NCI-H460 (cell line): ENCODE data around the gene PLXND1. TPM values are rescaled to one million over a fixed set of nuclear protein-coding genes. Genes with fewer than 3 reads are reported as not detected.

Experiments
- DNase-seq: peaks from one replicate; pipeline ENCODE4 v3.0.0-alpha.2; 2016; ENCODE audit warnings: low read depth; ENCODE audit errors: extremely low read depth
- total RNA-seq: library from RNA; depleted of rRNA; stranded (reverse); fragments of >200 nt; shearing (Covaris generic); gene quantifications from 2 replicates; pipeline ENCODE4 v1.2.3, GENCODE V29; 2014

PLXND1 gene
- total RNA-seq, 1 experiment from 2014 or later = 10.4 TPM

GRCh38 chr3:129587566-129588210 lies 18.8 kb downstream of the PLXND1 start:
- DNase-seq = no peak

DNA sequence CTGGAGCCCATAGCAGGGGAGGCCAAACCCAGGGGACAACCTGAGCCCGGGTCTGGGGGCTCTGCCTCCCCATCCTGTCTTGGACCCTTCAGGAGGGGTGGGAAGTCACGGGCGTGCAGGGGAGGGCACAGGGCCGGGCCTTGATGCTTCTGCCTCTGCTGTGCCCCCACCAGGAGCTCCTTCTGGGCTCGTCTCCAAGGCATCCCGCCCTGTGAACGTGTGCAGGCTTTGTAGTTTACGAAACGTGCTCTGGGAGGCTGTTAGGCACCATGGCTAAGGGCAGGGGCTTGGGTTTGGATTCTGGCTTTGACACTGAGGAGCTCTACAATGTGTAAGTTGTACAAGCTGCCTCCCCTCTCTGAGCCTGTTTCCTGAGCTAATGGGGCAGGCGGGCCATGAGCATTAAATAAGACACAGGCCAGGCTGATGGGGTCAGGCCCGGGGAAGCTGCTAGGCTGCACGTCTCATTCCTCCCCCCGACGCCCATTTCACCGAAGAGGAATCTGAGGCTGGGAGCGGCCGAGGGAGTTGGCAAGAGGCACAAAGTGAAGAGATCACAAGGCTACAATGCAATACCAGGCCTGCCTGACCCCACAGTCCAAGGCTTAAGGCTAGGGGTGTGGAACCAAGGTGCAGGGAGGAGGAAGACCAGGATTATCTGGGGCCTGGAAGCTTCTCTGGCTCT lies 19.6 kb downstream of the PLXND1 start:
- no peak for DNase-seq

DNA sequence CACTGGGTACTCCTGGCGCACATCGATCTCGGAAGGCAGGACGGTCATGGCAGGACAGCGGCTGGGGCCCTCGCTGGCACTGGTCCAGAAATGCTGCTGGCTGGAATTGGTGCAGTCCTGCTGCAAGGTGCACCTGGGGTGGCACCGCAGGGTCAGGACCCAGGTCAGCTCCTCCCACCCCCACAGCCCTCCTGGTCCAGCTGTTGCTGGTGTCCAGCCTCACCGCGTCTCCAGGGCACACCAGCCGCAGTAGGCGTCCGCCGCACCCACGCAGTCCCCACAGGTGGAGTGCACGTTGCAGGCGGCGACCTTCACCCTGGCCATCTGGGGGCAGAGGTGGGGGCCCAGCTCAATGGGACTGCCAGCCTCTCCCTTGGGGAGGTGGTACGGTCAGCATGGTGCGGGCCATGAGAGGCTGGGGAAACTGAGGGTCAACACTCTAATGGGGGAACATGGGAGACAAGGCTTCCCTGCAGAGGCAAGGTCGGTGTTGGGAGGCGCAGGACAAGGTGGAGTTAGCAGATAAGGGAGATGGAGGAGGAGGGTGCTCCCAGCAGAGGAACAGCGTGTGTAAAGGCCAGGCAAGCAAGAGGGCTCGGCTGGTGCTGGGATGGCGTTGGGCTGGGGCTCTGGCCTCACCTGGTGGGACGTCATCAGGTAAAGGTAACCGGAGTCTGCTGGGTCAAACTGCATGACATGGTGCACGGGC lies 20.4 kb downstream of the PLXND1 start:
- no peak for DNase-seq

DNA sequence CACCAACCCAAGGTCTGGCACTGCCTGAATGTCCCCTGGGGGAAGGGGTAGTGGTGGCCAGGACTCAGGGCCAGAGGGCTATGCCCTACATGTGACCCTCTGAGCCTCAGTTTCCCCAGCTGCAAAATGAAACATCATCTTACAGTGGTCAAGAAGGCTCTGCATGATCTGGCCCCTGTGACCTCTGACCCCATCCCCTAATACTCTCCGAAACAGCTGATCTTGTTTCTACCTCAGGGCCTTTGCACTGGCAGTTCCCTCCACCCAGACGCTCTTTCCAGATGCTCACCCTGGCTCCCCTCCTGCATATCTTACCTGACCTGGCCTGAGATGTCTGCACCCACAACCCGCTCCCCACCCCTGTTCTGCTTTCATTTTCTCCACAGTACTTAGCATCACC lies 21.8 kb downstream of the PLXND1 start:
- no peak for DNase-seq

- DNase-seq = no peak
These were observed 23.2 kb downstream of the PLXND1 start for GRCh38 chr3:129583289-129583688.

GRCh38 chr3:129582799-129583198 lies 23.7 kb downstream of the PLXND1 start:
- DNase-seq = no peak

DNA sequence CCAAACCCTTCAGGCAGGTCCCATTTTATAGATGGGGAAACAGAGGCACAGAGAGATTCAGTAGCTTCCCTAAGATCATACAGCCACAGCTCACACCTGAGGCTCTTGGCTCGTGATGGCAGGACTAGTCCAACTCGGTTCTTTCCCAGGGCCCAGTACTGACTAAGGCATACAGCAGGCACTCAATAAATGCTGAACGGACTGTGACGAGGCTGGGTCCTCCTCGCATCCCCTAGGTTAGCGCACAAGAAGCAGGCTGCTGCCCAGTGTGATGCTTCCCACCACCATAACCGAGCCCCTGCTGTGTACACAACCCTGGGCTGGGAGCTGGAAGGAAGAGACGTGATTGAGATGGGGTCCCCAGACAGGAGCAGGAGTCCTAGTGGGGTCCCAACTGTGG lies 24.9 kb downstream of the PLXND1 start:
- DNase-seq = no peak

GRCh38 chr3:129579991-129580390 lies 26.5 kb downstream of the PLXND1 start:
- no peak for DNase-seq

DNA sequence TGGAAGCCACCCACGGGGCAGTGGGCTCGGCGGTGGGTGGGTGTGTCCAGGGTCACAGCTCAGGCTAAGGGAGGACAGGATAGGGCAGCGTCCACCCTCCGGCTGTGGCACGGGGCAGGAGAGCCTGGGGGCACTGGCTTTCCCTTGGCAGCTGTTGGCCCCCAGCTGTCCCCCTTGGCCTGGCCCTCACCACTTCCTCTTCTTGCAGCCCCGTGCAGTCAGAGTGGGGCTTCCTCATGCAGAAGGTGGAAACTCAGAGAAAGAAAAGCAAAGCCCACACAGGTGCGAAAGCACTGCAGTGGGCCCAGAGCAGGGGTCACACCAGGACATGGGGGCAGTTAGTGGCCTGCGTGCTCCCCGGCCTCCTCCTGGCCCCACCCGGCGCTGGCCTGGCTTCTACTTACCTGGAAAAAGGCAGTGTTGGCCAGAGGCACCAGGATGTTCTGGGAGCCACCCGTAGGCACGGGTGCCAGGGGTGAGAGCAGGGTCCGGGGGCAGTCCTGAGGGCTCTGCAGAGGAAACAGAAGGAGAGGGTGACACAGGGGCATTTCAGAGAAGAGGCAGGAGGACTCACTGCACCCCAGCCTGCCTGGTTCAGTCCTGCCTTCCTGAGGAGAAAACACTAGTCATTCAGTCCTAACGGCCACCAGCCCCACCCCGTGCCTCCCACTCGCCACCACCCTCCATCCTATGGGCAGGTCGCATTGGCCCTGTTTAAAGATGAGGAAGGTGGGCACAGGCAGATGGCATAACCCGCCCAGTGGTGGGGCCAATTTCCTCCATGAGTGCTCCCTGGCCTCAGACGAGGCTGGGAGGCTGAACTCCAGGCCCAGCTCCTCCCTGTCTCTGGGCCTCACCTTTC lies 28.3 kb downstream of the PLXND1 start:
- DNase-seq = no peak

DNA sequence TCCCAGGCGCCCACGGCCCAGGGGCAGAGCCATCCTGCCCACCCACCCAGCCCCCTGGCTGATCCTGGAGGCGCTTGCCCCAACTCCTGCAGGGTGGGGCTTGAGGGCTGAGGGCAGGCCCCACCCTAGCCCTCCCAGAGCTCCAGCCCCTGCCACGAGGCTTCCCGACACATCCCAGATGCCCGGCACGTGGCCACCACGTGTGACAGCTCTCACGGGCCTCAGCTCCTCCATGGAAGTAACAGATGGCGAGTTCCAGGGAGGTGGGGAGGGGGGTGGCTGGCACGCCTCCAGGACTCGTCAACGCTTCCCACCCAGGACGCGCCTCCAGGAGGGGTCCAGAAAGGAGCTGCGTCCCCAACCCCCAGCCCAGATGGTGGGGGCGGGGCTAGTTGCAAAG lies 29.1 kb downstream of the PLXND1 start:
- no peak for DNase-seq

DNA sequence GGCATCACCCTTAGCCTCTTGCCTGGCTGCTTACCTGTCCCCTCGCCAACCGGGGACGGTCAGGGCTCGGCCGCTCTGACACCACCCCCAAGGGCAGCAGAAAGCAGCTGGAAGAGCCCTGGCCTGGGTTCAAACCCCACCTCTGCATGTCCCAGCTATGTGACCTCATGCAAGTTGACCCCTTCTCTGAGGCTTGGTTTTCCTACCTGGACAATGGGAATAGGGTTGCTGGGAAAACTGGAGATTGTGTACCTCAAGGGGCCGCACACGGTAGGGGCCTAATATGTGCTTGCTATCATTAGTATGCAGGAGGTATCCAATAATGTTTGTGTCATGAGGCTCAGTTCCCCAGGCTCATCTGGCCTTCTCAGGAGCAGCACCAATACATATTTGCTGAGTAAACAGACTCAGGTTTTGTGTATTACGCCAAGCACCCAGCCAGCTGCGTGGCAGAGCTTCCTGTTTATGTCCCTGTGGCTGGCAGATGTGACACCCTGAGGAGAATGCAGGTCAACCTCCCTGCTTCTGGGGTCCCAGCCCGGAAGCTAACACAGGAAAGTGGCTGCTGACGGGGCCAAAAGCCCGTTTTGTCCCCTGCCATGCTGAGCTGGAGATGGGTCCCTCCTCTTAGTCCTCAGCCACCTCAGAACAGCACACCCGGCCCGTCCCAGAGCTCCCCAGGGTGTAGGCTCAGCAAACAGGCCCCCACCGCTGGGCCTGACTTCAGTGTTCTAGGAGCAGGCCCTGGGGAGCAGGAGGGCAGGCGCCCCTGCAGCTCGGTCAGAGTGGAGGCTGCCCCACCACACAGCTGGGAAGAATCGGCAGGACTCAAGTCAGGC lies 29.7 kb downstream of the PLXND1 start:
- DNase-seq = no peak

- no peak for DNase-seq
These were observed 30.5 kb downstream of the PLXND1 start for GRCh38 chr3:129575997-129576384.

GRCh38 chr3:129575233-129575996 lies 31.1 kb downstream of the PLXND1 start:
- no peak for DNase-seq

- DNase-seq = no peak
These were observed 32.3 kb downstream of the PLXND1 start for GRCh38 chr3:129574206-129574605.

- DNase-seq = no peak
These were observed 33.0 kb downstream of the PLXND1 start for GRCh38 chr3:129573493-129573892.

DNA sequence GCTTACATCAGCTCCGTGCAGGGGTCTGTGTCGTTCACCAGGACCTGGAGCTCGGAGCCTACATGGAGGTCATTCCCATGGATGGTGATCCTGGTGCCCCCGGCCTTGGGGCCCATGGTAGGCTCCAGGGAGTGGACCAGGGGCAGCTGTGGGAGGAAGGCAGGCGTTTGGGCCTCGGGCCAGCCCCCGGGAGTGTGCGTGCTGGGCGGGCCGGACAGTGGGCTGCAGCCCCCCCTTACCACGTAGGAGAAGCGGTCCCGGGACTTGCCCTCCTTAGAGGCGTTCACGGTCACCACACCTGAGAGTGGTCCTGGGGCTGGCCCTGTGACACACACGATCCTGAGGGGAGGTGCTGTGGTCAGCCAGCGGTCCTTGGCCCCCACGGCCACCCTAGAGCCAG lies 33.9 kb downstream of the PLXND1 start:
- DNase-seq = no peak

DNA sequence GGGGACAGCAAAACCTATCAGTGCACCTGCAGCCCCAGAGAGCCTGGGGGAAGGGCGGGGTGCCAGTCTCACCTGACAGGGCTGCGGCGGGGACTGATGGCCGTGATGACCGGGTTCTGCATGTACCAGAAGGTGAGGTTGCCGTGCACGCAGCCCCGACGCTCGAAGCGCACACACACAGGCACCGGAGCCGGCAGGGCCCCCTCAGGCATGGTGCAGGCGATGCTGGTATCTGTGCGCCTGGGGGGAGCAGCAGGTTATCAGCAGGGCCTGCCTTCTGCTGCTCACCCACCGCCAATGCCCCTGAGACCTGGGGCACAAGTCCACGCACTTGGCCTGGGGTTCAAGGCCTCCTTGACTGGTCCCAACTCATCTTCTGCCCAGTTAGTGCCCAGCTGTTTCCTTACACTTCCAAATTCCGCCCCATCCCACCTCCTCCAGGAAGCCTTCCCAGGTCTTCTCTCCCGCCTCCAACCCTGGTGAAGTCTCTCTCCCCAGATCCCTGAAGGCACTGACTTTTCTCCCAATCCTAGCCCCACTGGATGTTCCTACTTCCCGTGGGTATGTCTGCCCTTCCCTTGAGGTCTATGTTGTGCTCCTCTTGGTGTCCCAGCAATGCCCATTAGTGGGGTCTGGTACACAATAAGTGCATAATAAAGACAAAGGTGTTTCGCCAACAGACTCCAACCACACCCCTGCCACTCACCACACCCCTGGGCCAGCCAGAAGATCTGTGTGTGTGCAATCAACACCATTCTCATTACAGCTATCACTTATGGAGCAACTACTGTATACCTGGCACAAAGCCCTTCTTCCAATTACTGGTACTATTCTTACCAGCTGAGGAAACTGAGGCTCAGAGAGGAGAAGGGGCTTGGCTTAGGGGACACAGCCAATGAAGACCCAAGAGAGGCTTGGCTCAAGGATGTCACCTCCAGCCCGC lies 34.6 kb downstream of the PLXND1 start:
- DNase-seq = no peak

DNA sequence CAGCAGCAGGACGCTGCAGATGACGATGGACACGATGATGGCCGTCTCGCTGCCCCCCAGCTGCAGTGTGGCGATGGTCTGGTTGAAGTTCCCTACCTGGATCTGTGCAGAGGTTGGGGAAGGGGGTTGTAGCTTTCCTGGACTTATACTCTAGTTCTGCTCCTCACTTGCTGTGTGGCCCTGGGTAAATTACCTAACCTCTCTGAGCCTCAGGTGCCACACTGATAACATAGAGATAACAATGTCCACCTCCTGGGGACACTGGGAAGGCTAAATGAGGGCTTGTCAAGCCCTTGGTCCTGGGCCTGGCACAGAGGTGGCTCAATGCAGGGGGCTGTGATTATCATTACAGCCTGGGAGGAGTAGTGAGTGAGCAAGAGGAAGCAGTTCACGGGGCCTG lies 36.6 kb downstream of the PLXND1 start:
- DNase-seq = no peak
